Activated gamma-delta T cell (primary cell): ENCODE results near the gene BAHCC1.

Experiments used
- DNase-seq: peaks from one replicate; lab custom pipeline; 2025; lab: John Stamatoyannopoulos, UW

BAHCC1 gene

DNA sequence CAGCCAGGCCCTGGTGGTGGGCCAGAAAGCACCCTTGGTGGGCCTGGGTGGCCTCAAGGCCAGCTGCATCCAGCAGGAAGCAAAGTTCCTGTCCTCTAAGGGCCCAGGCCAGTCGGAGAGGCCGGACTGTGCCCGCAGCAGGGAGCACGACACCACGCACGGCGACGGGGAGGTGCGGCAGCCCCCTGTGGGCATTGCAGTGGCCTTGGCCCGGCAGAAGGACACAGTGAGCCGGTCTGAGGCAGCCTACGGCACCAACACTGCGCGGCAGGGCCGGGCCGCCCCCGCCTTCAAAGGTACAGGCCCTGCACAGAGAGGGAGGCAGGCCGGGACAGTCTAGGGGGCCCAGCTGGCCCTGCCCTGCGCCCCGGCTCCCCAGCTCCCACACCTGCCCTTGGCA is 48.0 kb downstream of the BAHCC1 start:
- no peak for DNase-seq

DNA sequence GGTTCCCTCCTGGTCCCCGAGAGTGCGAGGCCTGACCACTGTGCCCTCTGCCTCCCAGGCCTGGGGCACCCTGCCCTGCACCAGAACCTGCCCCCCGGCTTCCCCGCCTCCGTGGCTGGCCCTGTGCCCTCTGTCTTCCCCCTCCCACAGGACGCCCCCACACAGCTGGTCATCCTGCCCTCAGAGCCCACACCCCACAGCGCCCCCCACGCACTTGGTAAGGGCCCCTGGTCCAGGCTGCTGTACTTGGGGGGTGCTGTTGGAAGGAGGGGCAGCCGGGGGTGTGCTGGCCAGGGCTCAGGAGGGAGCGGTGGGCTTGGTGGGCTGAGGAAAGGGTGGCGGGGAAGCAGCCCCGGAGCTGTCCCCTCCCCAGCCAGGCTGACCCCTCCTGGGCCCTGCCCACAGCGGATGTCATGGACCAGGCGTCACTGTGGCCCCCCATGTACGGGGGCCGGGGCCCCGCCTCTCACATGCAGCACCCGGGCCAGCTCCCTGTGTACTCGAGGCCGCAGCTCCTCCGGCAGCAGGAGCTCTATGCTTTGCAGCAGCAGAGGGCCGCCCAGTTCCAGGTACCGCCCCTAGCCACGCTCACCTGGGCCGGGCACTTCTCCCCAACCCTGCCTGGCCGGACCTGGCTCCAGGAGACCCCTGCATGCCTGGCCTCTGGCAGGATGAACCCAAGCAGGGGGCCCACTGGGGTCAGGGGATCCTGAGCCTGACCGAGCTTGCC is 49.5 kb downstream of the BAHCC1 start:
- no peak for DNase-seq

DNA sequence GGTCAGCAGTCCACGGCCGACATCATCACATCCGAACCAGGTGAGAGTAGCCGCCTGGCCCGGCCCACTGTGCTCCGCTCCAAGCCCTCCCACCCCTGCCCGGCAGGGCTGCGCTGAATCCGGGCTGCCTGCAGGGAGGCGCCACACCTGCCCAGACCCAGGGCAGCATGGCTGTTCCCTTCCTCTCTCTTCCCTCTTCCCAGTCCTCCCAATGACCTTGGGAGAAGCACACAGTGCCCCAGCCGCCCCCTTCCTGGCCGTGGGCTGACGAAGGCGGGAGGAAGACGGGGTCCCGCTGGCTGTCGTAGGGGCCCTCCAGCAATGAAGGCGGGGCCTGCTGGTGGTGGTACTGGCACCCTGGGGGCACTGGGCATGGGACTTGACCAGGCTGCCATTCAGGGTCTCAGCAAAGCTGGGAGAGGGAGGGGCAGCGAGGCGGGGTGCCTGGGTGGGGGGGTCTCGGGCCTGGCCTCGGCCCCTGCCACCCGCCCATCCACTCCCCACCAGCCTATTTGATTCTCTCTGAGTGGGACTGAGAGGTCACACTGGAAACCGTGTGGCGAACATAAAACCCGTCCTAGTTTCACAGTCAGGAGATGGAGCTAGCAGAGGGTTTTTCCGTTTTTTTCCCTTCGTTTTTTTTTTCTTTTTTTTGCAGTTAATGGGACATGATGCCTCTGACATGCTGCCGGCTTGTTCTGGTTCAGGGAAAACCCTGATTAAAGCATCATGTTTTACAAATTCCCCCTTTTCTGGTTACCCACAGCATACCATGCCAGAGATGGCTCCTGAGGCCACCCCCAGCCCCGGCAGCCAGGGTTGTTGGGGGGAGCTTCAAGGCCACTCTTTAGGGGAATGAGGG is 50.6 kb downstream of the BAHCC1 start:
- DNase-seq: no peak

DNA sequence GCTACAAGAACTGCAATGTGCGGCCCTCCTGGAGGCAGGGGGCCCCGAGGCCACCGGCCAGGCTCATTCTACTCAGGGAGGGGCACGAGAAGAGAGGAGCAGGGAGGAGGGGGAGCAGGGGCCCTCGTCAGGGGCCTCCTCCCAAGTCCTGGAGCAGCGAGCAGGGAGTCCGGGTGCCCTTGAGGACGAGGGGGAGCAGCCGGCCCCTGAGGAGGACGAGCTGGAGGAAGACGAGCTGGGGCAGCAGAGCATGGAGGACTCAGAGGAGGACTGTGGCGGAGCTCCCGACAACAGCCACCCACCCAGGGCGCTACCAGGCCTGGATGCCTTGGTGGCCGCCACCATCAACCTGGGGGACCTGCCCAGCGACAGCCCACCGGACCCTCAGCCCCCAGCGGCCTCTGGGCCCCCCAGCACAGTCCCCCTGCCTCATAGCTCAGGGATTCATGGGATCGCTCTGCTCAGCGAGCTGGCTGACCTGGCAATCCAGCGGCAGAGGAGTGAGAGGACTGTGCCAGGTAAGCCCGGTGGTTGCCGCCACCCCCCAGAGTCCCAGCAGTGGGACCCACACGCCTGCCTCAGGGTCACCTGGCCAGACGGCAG is 52.2 kb downstream of the BAHCC1 start:
- DNase-seq: no peak

DNA sequence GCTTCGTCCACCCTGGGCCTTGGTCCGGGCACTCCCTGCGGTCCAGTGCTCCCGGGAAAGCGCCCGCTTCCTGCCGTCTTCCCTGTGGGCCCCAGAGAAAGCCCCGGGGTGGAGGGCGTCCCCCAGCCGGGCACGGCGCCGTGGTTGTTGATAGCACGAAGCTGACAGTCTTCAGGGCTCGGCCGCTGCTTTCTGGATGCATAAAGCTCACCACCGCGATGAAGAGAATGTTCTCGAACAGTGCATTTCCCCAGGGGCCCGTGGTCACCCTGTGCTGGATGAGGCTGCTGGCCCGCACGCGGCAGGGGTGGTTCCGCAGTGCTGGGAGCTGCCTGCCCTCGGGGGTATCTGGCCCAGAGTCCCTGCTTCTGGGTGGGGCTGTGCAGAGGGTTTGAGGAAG is 53.2 kb downstream of the BAHCC1 start:
- DNase-seq: no peak

DNA sequence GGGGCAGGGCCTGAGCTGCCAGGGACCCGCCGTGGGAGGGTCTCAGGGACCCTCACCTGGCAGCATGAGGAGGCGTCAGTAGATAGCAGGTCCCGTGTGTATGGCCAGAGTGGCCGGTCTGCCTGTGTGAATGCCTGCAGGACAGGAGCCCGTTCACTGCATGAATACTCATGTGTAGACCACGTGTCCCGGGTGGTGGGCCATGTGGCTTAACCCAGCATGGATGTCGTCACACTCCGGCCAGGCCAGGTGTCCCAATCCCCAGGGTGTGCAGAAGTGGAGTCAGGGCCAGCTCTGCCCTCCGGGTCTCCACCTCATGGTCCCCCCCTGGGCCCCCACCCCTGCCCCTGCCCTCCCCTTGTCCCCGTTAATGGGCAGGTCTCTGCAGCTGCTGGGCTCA is 53.7 kb downstream of the BAHCC1 start:
- no peak for DNase-seq

DNA sequence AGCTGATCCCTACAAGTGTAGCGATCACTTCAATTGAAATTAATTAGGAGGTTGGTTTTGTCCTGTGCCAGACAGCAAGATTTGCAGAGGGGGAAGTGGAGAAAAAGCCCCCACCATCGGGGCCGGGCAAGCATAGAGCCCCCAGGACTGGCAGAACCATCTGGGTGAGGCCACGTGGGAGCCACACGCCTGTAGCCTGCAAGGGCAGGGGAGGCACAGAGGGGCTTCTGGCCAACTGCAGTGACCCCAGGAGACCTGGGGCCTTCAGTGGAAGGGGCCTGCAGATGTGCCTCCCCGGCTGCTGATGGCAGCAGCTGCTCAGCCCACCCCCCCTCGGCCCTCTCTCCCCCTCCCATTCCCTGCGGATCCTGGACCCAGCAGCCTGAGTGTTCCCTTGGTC is 54.1 kb downstream of the BAHCC1 start:
- DNase-seq: no peak

DNA sequence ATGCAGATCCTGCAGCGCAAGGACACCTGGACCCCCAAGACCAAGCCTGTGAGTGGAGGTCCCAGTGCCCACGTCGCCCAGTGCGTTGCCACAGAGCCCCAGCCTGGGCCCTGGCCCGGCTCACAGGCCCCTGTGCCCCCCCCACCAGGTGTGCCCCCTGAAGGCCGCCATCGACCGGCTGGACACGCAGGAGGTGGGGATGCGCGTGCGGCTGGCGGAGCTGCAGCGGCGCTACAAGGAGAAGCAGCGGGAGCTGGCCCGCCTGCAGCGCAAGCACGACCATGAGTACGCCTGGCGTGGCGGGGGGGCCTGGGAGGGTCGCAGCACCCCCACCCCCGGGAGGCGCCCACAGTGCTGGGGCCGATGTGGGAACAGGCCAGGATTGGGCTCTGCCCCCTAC is 56.6 kb downstream of the BAHCC1 start:
- DNase-seq: no peak

DNA sequence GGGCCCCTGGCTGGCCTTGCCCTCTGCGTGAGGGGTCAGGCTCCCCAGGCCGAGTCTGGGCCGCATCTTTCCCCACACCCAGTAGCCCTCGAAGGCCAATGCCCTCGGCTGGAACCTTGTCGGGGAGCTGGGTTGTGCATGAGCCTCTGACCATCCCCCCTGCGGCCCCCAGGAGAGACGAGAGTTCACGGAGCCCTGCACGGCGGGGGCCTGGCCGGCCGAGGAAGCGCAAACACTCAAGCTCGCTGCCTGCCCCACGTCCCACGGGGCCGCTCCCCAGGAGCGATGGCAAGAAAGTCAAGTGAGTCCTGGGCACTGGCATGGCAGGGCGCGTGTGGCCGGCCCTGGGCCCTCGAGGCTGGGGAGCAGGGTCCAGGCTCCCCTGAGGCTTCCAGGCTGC is 57.3 kb downstream of the BAHCC1 start:
- no peak for DNase-seq

DNA sequence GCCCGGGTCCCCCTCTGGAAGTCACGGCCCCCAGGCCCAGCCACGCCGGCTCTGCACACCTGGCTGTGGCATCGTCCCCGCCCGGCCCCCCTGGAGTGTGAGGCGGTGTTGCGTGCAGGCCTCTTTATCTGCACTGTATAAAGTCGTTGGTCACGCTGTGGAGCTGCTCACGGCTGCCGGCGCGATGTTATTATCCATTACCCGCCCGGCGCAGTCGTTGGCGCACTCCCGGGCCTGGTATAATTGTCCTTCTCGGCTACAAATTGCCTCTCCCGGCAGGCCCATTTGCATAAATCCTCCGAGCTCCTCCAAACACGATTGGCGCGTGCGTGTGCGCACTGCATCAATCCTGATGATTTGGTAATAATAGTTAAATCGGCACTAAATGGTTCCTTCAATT is 57.8 kb downstream of the BAHCC1 start:
- no peak for DNase-seq

DNA sequence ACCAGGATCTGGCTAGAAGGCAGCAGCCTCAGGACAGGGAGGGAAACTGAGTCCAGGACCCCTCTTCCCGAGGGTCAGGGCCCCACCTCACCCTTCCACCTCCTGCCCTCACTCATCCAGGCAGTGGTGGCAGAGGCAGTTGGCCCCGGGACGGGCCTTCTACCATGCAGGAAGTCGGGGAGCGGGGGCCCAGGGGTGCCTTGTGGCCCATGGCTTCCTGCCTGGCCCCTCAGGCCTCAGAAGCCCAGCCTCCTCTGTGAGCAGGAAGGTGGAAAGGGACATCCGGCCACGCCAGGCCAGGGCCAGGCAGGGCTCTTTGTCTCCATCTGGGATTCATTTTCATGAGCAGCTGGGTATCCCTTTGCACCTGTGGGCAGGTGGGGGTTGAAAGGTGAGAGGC is 58.5 kb downstream of the BAHCC1 start:
- DNase-seq: no peak

DNA sequence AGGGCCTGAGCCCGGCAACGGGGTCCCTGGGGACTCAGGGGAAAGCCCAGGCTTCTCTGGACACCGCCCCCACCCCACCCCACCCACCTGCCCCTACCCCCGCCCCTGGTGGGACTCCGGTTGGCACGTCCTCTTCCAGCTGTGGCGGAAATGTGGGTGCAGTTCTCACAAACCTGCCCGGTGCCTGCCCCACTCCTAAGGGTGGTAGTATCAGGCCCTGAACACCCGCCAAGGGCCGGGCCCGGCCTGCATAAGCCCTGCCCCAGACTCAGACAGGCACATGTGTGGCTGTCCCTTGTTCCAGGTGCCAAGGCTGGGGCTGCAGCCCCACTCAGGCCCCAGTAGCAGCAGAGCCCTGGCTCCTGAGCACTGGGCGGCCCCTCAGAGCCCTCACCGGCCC is 59.2 kb downstream of the BAHCC1 start:
- no peak for DNase-seq

DNA sequence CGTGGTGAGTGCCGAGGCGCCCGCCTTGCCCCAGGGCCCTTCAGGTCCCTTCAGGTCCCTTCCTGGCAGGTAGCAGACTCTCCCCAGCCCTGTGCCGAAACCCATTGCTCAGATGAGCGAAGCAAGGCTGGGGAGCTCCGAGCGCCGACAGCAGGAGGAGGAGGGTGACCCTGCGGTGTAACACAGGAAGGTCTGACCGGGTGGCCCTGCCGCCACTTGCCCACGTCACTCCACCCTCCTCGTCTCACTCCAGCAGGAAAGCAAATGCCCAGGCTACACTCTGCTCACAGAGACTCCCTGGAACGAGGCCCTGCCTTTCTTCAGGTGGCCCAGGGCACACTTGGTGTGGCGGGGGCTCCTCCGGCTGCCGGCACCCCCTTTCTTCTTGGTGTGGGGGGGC is 60.1 kb downstream of the BAHCC1 start:
- no peak for DNase-seq

DNA sequence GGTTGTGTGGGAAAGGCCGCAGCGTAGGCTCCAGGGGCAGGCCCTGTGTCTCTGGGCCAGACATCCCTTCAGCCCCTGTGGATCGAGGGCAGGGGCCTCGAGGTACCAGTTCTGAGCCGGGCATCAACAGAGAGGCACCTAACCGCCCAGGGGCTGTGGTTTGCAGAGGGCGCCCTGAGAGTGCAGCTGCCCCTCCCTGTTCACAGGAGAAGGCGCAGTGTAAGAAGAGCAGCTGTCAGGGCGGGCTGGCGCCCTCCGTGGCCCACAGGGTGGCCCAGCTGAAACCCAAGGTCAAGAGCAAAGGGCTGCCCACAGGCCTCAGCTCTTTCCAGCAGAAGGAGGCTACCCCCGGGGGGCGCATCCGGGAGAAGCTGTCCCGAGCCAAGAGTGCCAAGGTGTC is 60.8 kb downstream of the BAHCC1 start:
- no peak for DNase-seq

DNA sequence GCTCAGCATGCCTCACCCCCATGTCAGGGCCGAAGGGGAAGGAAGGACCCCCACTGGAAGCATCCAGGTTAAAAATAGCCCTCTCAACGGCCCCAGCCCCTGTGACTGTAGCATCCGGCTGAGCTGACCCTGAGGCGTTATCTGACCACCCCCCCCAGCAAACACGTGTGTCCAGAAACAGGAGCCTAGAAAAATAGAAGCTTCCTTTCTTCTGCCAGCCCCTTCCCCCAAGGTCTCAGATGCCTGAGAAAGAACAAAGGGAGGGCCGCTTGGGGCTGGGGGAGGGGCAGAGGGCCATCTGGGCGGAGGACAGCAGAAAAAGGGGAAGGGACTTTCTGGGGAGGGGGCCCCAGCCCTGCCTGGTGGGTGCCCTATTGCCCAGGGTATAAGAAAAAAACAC is 61.5 kb downstream of the BAHCC1 start:
- DNase-seq: no peak

DNA sequence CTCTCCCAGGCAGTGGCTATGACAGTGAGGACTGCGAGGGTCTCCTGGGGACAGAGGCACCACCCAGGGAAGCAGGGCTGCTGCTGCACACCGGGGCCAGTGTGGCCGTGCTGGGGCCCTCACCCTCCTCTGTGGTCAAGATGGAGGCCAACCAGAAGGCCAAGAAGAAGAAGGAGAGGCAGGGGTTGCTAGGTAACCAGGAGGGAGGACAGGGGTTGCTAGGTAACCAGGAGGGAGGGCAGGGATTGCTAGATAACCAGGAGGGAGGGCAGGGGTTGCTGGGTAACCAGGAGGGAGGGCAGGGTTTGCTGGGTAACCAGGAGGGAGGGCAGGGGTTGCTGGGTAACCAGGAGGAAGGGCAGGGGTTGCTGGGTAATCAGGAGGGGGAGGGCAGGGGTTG is 62.1 kb downstream of the BAHCC1 start:
- DNase-seq: no peak

DNA sequence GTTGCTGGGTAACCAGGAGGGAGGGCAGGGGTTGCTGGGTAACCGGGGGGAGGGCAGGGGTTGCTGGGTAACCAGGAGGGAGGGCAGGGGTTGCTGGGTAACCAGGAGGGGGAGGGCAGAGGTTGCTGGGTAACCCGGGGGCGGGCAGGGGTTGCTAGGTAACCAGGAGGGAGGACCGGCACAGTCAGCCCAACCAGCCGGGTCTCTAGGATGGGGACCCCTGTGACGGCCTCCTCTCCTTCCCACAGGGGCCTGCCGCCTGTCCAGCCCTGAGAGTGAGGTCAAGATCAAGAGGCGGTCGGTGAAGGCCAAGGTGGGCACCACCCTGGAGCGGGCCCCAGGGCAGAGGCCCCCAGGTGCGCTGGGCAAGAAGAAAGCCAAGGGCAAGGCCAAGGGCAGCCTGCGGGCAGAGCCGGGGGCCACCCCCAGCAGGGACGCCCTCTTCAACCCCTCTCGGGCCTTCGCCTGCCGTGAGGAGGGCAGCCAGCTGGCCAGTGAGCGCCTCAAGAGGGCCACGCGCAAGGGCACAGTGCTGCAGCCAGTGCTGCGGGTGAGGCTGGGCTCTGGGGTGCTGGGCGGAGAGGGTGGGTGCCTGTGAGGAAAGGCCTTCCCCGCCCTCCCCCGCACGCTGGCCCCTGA is 62.8 kb downstream of the BAHCC1 start:
- no peak for DNase-seq

DNA sequence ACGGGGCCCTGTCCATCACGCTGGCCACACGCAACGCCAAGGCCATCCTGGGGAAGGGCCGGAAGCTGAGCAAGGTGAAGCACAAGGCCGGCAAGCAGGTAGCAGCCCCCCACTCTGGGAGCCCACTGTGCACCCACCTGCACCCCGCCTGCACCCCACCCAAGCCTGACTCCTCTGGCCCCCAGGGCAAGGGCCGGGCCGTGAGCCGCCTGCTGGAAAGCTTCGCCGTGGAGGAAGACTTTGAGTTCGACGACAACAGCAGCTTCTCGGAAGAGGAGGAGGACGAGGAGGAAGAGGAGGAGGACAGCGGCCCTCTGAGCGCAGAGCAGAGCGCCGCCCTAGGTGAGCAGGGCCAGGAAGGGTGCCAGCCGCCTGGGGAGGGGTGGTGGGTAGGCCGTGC is 63.4 kb downstream of the BAHCC1 start:
- DNase-seq: no peak

DNA sequence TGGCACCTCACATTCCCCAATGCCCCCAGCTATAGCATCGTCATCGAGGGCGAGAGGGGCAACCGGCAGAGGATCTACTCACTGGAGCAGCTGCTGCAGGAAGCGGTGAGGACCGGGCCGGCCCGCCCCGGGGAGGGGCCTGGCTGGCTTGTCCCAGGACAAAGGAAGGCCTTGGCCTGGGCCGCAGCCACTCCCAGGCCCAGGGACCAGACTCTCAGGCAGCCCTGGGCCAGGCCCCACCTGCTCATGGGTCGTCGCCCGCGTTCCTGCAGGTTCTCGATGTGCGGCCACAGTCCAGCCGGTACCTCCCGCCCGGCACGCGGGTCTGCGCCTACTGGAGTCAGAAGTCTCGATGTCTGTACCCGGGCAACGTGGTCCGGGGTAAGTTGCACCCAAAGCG is 64.0 kb downstream of the BAHCC1 start:
- DNase-seq: no peak

DNA sequence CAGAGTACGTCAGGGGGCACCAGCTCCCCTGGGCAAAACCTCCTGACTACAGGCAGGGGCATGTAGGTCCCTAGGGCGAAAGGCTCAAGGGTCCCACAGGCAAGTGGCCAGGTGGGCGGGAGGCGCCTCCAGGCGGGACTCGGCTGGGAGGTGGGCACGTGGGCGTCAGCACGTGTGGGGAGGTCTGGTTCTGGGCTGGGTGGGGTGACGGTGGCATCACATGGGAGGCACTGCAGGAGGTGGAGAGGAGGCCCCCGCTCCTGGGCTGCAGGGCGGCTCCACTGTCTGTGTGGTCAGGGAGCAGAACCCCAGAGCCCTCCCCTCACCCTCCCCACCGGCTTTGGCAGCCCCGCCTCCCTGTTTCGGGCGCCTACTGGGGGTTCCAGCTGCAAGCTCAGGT is 64.6 kb downstream of the BAHCC1 start:
- no peak for DNase-seq

DNA sequence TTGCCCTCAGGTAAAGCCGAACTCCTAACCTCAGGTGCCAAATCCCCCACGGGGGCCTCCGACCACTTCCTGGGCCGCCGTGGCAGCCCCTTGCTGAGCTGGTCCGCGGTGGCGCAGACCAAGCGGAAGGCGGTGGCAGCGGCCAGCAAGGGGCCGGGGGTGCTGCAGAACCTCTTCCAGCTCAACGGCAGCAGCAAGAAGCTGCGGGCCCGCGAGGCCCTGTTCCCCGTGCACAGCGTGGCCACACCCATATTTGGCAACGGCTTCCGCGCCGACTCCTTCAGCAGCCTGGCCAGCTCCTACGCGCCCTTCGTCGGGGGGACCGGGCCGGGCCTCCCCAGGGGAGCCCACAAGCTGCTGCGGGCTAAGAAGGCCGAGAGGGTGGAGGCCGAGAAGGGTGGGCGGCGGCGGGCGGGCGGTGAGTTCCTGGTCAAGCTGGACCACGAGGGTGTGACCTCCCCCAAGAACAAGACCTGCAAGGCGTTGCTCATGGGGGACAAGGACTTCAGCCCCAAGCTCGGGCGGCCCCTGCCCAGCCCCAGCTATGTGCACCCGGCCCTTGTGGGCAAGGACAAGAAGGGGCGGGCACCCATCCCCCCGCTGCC is 65.7 kb downstream of the BAHCC1 start:
- no peak for DNase-seq
